Stimulated activated naive CD4-positive, alpha-beta T cell treated with Interleukin-2 at 50 U/mL for 16 hours (primary cell): ENCODE data around the gene CCDC192.
A peak's percentile ranks its signal among the peaks of the same experiment; 100 is the strongest.
"Not testable (repeated sequence)": the region's sequence is repeated elsewhere in the genome, so short reads cannot be mapped to it uniquely, and the experiment has no call there.

ENCODE experiments used
- DNase-seq: peaks from one replicate; lab custom pipeline; 2025; lab: John Stamatoyannopoulos, UW

Gene CCDC192

GRCh38 chr5:127766676-127767335 lies 63.6 kb downstream of the CCDC192 start:
- DNase-seq = no peak

- DNase-seq = no peak
Observed at GRCh38 chr5:127769386-127769785, 66.2 kb downstream of the CCDC192 start.

- no peak for DNase-seq
Observed at GRCh38 chr5:127770272-127770671, 67.1 kb downstream of the CCDC192 start.

GRCh38 chr5:127772531-127772930 lies 69.3 kb downstream of the CCDC192 start:
- DNase-seq = no peak

GRCh38 chr5:127774221-127774620 lies 71.0 kb downstream of the CCDC192 start:
- no peak for DNase-seq

- DNase-seq = no peak
Observed at GRCh38 chr5:127776477-127776876, 73.3 kb downstream of the CCDC192 start.

- no peak for DNase-seq
Observed at GRCh38 chr5:127777957-127778356, 74.8 kb downstream of the CCDC192 start.

GRCh38 chr5:127782450-127782849 lies 79.3 kb downstream of the CCDC192 start:
- DNase-seq = not testable (repeated sequence)

GRCh38 chr5:127785098-127785927 lies 82.1 kb downstream of the CCDC192 start:
- peak; percentile 2 for DNase-seq

- no peak for DNase-seq
Observed at GRCh38 chr5:127791439-127791838, 88.2 kb downstream of the CCDC192 start.

GRCh38 chr5:127791908-127792307 lies 88.7 kb downstream of the CCDC192 start:
- not testable (repeated sequence) for DNase-seq

GRCh38 chr5:127793052-127793451 lies 89.9 kb downstream of the CCDC192 start:
- no peak for DNase-seq

GRCh38 chr5:127793879-127794278 lies 90.7 kb downstream of the CCDC192 start:
- DNase-seq = no peak

GRCh38 chr5:127796211-127796610 lies 93.0 kb downstream of the CCDC192 start:
- DNase-seq = no peak

- no peak for DNase-seq
Observed at GRCh38 chr5:127799293-127799905, 96.2 kb downstream of the CCDC192 start.

GRCh38 chr5:127801751-127802476 lies 98.7 kb downstream of the CCDC192 start:
- DNase-seq = no peak

- no peak for DNase-seq
Observed at GRCh38 chr5:127802477-127802865, 99.3 kb downstream of the CCDC192 start.

GRCh38 chr5:127804886-127805426 lies 101.8 kb downstream of the CCDC192 start:
- DNase-seq = no peak

- DNase-seq = no peak
Observed at GRCh38 chr5:127805448-127805847, 102.3 kb downstream of the CCDC192 start.

GRCh38 chr5:127806776-127807175 lies 103.6 kb downstream of the CCDC192 start:
- DNase-seq = no peak

- no peak for DNase-seq
Observed at GRCh38 chr5:127809533-127809932, 106.3 kb downstream of the CCDC192 start.

- no peak for DNase-seq
Observed at GRCh38 chr5:127810017-127810416, 106.8 kb downstream of the CCDC192 start.
